HT-29 (cell line): ENCODE measurements around the gene PDE1A. TPM values are rescaled to one million over a fixed set of nuclear protein-coding genes. Genes with fewer than 3 reads are reported as not detected.

ENCODE experiments used
- DNase-seq: peaks from one replicate; pipeline ENCODE4 v3.0.0-alpha.2; 2015; ENCODE audit warnings: low spot score
- total RNA-seq: library from RNA; depleted of rRNA; stranded (reverse); fragments of >200 nt; shearing (Covaris generic); gene quantifications from 2 replicates; pipeline ENCODE4 v1.2.3, GENCODE V29; 2014; rRNA removed

PDE1A gene
- total RNA-seq = not detected in 2 replicates

- no peak for DNase-seq
Measured at GRCh38 chr2:182426918-182427240, at the start of gene PDE1A. Gene PDE1A (minus strand): TSS chr2:182427036.

- DNase-seq = no peak
Measured at GRCh38 chr2:182473635-182474034, 46.8 kb upstream of the PDE1A start.

- no peak for DNase-seq
Measured at GRCh38 chr2:182463760-182464159, 36.9 kb upstream of the PDE1A start.

- no peak for DNase-seq
Measured at GRCh38 chr2:182456784-182457183, 29.9 kb upstream of the PDE1A start.

- DNase-seq = no peak
Measured at GRCh38 chr2:182452456-182452990, 25.7 kb upstream of the PDE1A start.

- no peak for DNase-seq
Measured at GRCh38 chr2:182448371-182448770, 21.5 kb upstream of the PDE1A start.

GRCh38 chr2:182447863-182448262 lies 21.0 kb upstream of the PDE1A start:
- DNase-seq = no peak

- DNase-seq = no peak
Measured at GRCh38 chr2:182447163-182447562, 20.3 kb upstream of the PDE1A start.

GRCh38 chr2:182446087-182446486 lies 19.3 kb upstream of the PDE1A start:
- DNase-seq = no peak

- no peak for DNase-seq
Measured at GRCh38 chr2:182445391-182445965, 18.6 kb upstream of the PDE1A start.

- DNase-seq = no peak
Measured at GRCh38 chr2:182444806-182445205, 18.0 kb upstream of the PDE1A start.

GRCh38 chr2:182444170-182444569 lies 17.3 kb upstream of the PDE1A start:
- DNase-seq = no peak

GRCh38 chr2:182436252-182436651 lies 9.4 kb upstream of the PDE1A start:
- DNase-seq = no peak

- no peak for DNase-seq
Measured at GRCh38 chr2:182435754-182436153, 8.9 kb upstream of the PDE1A start.

GRCh38 chr2:182432051-182432450 lies 5.2 kb upstream of the PDE1A start:
- no peak for DNase-seq

- DNase-seq = no peak
Measured at GRCh38 chr2:182428476-182428875, 1.6 kb upstream of the PDE1A start.

GRCh38 chr2:182426082-182426917 lies 536 bp downstream of the PDE1A start:
- DNase-seq = no peak

GRCh38 chr2:182422864-182423263 lies 4.0 kb downstream of the PDE1A start:
- no peak for DNase-seq

GRCh38 chr2:182420669-182421068 lies 6.2 kb downstream of the PDE1A start:
- no peak for DNase-seq

- no peak for DNase-seq
Measured at GRCh38 chr2:182416861-182417260, 10.0 kb downstream of the PDE1A start.

- DNase-seq = no peak
Measured at GRCh38 chr2:182416191-182416590, 10.6 kb downstream of the PDE1A start.

- DNase-seq = no peak
Measured at GRCh38 chr2:182415771-182416170, 11.1 kb downstream of the PDE1A start.

GRCh38 chr2:182412858-182413257 lies 14.0 kb downstream of the PDE1A start:
- DNase-seq = no peak
